Measurements from ENCODE around the gene ZFP92. TPM values are rescaled to one million over a fixed set of nuclear protein-coding genes. Genes with fewer than 3 reads are reported as not detected.

ZFP92 gene
- polyA plus RNA-seq, 1 donor (not counting 4 experiments of a cell fraction or from before 2014, with no cell fraction given): 0.64 TPM

- DNase-seq (ENCODE audit: low read depth, low spot score) (no peak), FAIRE-seq (no peak)
- Histone ChIP-seq H3K36me3 (ENCODE audit: control insufficient read depth in 2 of 2, extremely low read depth in 1 of 2, insufficient read depth in 2 of 2, low read length in 2 of 2) (no peaks in the 10 kb centered on the region), H3K9me3 (ENCODE audit: control insufficient read depth, low read depth, low read length) (no peaks in the 10 kb centered on the region), H3K4me2 (ENCODE audit: control insufficient read depth, extremely low read depth, insufficient read depth, low read depth, low read length) (no peak within 1 kb of the TSS), H3K79me2 (ENCODE audit: control insufficient read depth, insufficient read depth, low read length) (no peaks in the 10 kb centered on the region), H3K27me3 (ENCODE audit: control insufficient read depth, extremely low read depth, insufficient read depth, low read length) (no peaks in the 10 kb centered on the region), H3K4me3 (ENCODE audit: control insufficient read depth in 2 of 3, extremely low read depth in 1 of 3, insufficient read depth in 2 of 3, low read depth in 1 of 3, low read length in 3 of 3) (no peak within 1 kb of the TSS), H3K4me1 (ENCODE audit: control insufficient read depth, extremely low read depth, insufficient read depth, low read length) (peaks cover 10% of the 10 kb centered on the region), H3K27ac (ENCODE audit: control insufficient read depth, insufficient read depth, low read length) (no peak within 1 kb of the TSS), H4K20me1 (ENCODE audit: control insufficient read depth, extremely low read depth, insufficient read depth, low read length) (no peaks in the 10 kb centered on the region), H2AFZ (ENCODE audit: control insufficient read depth, low read length) (no peak within 1 kb of the TSS), H3K9ac (ENCODE audit: control insufficient read depth, extremely low read depth, insufficient read depth, low read length) (no peak within 1 kb of the TSS), H3K9me1 (ENCODE audit: control insufficient read depth, extremely low read depth, insufficient read depth, low read length) (no peaks in the 10 kb centered on the region)
- TF ChIP-seq EZH2 (IDR thresholded peaks at IDR 0.05; ENCODE audit: low read length): no peak
- TF ChIP-seq CTCF (optimal IDR thresholded peaks at IDR 0.05 in 1 of 3, IDR thresholded peaks at IDR 0.05 in 1 of 3, conservative IDR thresholded peaks at IDR 0.05 in 1 of 3; ENCODE audit: extremely low read depth in 1 of 3, insufficient read depth in 2 of 3, low read length in 3 of 3): no peak
- dilution Hi-C loops (cut with MboI; ENCODE audit: extremely low pct_ligation_motif_present, low sequenced_read_pairs): no loop called here
Measured at GRCh38 chrX:153445856-153446635, 34.8 kb downstream of the ZFP92 start, which contains the start of gene TREX2. TREX2 (minus strand) TSS chrX:153446056; CDS start chrX:153445430, 626 bp downstream.

GRCh38 chrX:153446636-153446936 lies 35.3 kb downstream of the ZFP92 start:
- Histone ChIP-seq H2AFZ (ENCODE audit: control insufficient read depth, low read length) (no peak overlapping the region), H3K4me3 (ENCODE audit: control insufficient read depth in 2 of 3, extremely low read depth in 1 of 3, insufficient read depth in 2 of 3, low read depth in 1 of 3, low read length in 3 of 3) (no peak overlapping the region), H3K9me3 (ENCODE audit: control insufficient read depth, low read depth, low read length) (no peaks in the 10 kb centered on the region), H3K9me1 (ENCODE audit: control insufficient read depth, extremely low read depth, insufficient read depth, low read length) (no peaks in the 10 kb centered on the region), H3K27ac (ENCODE audit: control insufficient read depth, insufficient read depth, low read length) (no peak overlapping the region), H3K4me1 (ENCODE audit: control insufficient read depth, extremely low read depth, insufficient read depth, low read length) (peaks cover 5% of the 10 kb centered on the region), H3K9ac (ENCODE audit: control insufficient read depth, extremely low read depth, insufficient read depth, low read length) (no peak overlapping the region), H3K4me2 (ENCODE audit: control insufficient read depth, extremely low read depth, insufficient read depth, low read depth, low read length) (no peak overlapping the region), H3K79me2 (ENCODE audit: control insufficient read depth, insufficient read depth, low read length) (no peaks in the 10 kb centered on the region), H3K36me3 (ENCODE audit: control insufficient read depth in 2 of 2, extremely low read depth in 1 of 2, insufficient read depth in 2 of 2, low read length in 2 of 2) (no peaks in the 10 kb centered on the region), H3K27me3 (ENCODE audit: control insufficient read depth, extremely low read depth, insufficient read depth, low read length) (no peaks in the 10 kb centered on the region), H4K20me1 (ENCODE audit: control insufficient read depth, extremely low read depth, insufficient read depth, low read length) (no peaks in the 10 kb centered on the region)
- TF ChIP-seq CTCF (optimal IDR thresholded peaks at IDR 0.05 in 1 of 3, IDR thresholded peaks at IDR 0.05 in 1 of 3, conservative IDR thresholded peaks at IDR 0.05 in 1 of 3; ENCODE audit: extremely low read depth in 1 of 3, insufficient read depth in 2 of 3, low read length in 3 of 3): no peak
- no peak for TF ChIP-seq EZH2 (IDR thresholded peaks at IDR 0.05; ENCODE audit: low read length)
- DNase-seq (ENCODE audit: low read depth, low spot score): no peak
- FAIRE-seq: no peak
- dilution Hi-C loops (cut with MboI; ENCODE audit: extremely low pct_ligation_motif_present, low sequenced_read_pairs): no loop called here

Data from keratinocyte (primary cell).